ENCODE measurements around the gene FCHSD1.

DNA sequence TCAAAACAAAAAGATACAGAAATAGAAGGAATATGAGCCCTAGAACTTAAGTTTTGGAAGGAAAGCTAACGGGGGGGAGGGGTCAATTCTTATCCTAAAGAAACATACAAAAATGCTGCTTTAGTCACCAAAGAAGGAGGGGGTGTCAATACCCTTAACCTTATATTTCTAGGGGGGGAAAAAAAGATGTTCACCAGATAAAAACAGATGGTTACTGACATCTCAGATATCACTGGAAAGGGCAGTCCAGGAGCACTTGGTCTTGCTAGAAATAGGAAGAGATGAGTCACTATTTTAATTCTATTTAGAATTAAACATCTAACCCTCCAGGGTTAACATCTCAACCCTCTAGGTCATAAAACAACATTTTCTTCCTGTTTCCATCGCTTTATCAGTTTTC is 34.1 kb downstream of the FCHSD1 start:
- TF ChIP-seq POLR2A (IDR thresholded peaks at IDR 0.05; ENCODE audit: borderline replicate concordance, extremely low read depth, insufficient read depth, insufficient read length), result no peak
- TF ChIP-seq RAD21 (IDR thresholded peaks at IDR 0.05; ENCODE audit: low read depth), result no peak
- TF ChIP-seq EZH2phosphoT487 (IDR thresholded peaks at IDR 0.05; ENCODE audit: borderline replicate concordance), result no peak
- TF ChIP-seq MAX (IDR thresholded peaks at IDR 0.05), result no peak
- no peak for TF ChIP-seq CTCF (IDR thresholded peaks at IDR 0.05 in 2 of 3, conservative IDR thresholded peaks at IDR 0.05 in 1 of 3; ENCODE audit: borderline replicate concordance in 1 of 3, insufficient read depth in 1 of 3, low read depth in 2 of 3, low read length in 2 of 3)
- TF ChIP-seq EGR1 (IDR thresholded peaks at IDR 0.05; ENCODE audit: low read depth), result no peak
- TF ChIP-seq YY1 (IDR thresholded peaks at IDR 0.05; ENCODE audit: extremely low read depth, insufficient replicate concordance, low read depth, low read length), result no peak
- no peak for TF ChIP-seq EZH2 (IDR thresholded peaks at IDR 0.05)
- TF ChIP-seq ATF3 (IDR thresholded peaks at IDR 0.05), result no peak
- no peak for TF ChIP-seq JUND (IDR thresholded peaks at IDR 0.05)
- TF ChIP-seq SP1 (IDR thresholded peaks at IDR 0.05; ENCODE audit: low read depth), result no peak
- no peak for TF ChIP-seq TCF7L2 (IDR thresholded peaks at IDR 0.05; ENCODE audit: borderline replicate concordance, extremely low read depth, insufficient read depth, insufficient read length)
